AG20443 (cell line): ENCODE data around the gene TMEM168.
A peak's percentile ranks its signal among the peaks of the same experiment; 100 is the strongest.
"Not testable (repeated sequence)": the region's sequence is repeated elsewhere in the genome, so short reads cannot be mapped to it uniquely, and the experiment has no call there.

Source experiments
- DNase-seq: peaks from one replicate; pipeline ENCODE4 v3.0.0; 2012; ENCODE audit warnings: low spot score, mixed read lengths

The TMEM168 gene, protein sequence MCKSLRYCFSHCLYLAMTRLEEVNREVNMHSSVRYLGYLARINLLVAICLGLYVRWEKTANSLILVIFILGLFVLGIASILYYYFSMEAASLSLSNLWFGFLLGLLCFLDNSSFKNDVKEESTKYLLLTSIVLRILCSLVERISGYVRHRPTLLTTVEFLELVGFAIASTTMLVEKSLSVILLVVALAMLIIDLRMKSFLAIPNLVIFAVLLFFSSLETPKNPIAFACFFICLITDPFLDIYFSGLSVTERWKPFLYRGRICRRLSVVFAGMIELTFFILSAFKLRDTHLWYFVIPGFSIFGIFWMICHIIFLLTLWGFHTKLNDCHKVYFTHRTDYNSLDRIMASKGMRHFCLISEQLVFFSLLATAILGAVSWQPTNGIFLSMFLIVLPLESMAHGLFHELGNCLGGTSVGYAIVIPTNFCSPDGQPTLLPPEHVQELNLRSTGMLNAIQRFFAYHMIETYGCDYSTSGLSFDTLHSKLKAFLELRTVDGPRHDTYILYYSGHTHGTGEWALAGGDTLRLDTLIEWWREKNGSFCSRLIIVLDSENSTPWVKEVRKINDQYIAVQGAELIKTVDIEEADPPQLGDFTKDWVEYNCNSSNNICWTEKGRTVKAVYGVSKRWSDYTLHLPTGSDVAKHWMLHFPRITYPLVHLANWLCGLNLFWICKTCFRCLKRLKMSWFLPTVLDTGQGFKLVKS

DNA sequence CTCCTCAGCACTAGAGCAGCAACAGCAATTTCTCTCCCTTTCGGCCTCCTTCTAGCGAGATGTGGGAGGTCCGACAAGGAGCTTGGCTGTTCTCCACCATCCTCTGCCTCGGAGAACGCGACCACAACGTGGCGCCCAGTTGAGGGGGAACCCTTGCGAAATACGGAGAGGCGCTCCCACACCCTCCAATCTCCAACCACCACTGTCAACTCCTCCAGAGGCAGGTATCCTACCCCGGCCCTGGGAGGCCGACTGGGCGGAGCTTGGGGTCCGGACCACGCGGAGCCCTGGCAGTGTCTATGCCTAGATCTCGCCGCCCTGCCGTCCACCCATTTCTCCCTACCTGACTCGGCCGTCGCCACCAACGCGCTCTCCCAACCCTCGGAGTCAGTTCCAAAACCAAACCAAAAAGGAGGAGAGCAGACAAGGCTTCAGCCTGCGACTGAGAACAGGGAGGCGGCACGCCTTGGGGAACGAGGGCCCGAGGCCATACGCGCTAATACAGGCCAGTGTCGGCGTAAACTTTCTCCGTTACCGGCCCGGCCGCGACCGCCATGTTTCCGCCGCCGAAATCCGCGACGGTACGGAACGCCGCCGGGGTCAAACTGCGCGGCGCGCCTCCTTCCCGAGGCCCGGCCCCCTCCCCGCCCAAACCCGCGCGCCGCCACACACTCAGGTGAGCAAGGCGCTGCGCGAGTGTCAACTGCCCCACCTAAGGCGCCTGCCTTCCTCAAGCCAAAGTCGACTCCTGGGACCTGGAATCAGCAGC lies at the start of gene TMEM168:
TSS of gene TMEM168 (minus strand) at position 577 of the 769 bp plus-strand sequence. CDS start 5,568 bp downstream, outside the sequence.
- peak; percentile 90 for DNase-seq

DNA sequence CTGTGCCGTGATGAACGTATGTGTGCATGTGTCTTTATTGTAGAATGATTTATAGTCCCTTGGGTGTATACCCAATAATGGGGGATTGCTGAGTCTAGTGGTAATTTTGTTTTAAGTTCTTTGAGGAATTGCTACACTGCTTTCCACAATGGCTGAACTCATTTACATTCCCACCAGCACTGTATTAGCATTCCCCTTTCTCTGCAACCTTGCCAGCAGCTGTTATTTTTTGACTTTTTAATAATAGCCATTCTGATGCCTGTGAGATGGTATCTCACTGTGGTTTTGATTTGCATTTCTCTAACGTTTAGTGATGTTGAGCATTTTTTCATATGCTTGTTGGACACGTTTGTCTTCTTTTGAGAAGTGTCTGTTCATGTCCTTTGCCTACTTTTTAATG lies 45.7 kb upstream of the TMEM168 start:
- not testable (repeated sequence) for DNase-seq

DNA sequence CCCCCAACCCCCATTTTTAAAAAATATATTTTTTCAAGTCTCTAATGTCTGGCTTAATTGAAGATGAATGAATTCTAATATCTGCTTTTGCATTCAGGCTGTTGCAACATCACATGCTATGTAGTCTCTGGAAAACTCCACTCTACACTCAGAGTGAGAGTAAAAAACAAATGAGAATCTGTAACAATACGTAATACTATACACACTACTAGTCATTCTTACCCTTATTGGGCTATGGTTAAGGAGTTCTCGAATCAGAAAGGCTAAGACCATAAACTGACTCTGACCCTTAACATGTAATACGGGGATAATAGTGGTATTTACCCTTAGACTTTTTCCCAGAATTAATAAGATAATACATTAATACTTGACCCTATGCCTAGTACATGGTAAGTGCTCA lies 42.9 kb upstream of the TMEM168 start:
- no peak for DNase-seq

DNA sequence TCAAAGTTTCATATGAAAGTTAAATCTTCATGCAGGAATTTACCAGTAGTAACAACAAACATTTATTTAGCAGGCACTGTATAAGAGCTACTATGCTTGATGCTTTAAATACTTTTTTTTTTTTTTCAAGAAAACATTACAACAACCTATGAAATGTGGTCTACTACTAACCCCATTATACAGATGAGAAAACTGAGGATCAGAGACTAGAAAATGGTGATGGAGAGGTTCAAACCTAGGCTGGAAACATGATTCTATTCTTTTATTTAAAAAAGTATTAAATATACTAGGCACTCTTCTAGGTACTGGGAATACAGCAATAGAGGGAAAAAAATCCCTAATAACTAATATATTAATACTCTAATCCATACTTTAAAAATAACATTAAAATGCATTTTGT lies 40.6 kb upstream of the TMEM168 start:
- no peak for DNase-seq

DNA sequence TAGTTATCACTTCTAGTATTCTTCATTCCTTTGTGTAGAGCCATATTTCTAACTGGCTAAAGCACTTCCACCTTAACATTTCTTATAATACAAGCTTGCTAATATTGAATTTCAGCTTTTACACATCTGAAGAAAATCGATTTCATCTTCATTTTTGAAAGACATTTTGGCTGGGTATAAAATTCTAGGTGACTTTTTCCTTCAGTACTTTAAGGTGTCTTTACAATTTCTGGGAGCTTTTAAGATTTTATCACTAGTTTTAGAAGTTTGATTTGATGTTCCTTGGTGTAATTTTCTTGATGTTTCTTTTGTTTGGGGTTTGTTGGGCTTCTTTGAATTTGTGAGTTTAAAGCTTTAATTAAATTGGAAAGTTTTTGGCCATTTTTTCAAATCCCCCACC lies 38.5 kb upstream of the TMEM168 start:
- DNase-seq: no peak

DNA sequence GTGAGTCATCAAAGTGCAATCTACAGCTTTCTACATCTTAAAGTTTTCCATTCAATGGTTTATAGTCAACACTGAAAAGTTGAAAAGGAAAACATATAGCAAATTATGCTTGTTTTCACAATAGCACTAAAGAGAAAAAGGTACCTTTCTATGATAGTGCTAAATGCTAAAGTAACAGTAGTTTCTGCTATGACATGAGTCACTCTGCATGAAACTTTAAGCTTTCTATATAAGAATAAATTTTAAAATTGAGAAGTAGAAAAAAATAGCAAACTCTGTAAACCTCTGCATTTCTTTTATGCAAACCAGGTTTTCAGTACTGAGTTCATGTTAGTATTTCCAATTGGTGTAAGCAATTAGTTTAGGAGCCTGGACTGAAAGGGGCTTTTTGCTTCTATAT lies 31.2 kb upstream of the TMEM168 start:
- no peak for DNase-seq

DNA sequence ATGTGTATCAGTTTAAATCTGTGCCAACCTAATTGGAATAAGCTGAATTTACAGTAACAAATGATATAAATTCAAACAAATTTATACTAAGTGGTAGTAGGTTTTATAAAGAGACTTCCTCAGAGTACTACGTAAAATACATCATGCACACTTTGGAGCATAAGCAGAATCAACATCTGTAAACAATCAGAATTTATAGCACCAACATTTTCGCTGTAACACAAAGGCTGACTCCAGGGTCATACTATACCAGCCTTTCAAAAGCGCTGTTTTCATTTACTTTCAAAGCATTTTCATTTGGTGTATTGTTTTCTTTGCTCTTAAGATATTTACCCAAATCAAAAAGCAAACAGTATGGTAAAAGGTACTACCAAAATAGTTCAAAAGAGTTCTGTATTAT lies 29.3 kb upstream of the TMEM168 start:
- no peak for DNase-seq

DNA sequence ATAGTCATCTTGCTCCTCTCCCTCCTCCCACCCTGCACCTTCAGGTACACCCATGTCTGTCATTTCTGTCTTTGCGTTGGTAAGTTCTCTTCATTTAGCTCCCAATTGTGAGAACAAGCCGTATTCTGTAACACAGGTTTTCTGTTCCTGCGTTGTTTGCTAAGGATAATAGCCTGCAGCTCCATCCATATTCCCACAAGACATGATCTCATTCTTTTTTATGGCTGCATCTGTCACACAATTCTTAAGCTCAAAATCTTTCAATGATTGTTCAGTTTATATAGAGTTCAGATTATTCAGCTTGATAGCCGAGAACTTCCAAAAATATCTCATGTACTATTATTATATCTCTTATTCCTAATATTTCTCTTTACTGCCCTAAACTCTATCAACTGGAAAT lies 16.0 kb upstream of the TMEM168 start:
- DNase-seq: no peak

DNA sequence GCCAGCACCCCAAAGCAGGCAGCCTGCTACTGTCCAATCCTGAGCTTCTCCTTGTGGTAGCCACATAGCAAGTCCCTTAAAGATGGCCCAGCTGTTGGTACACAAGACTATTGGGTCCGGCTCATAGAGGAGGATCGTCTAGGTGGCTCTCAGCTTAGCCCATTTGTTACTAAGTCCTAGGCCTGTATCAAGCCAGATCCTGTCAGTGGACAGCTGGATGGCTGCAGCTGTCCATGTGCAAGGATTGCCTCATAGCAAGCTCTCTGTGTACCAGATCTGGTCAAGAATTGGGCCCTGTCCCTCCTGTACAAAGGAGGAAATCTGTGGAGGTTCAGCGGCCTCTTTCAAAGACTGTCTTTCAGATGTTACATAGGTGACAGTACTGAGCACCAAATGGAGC lies 12.2 kb upstream of the TMEM168 start:
- DNase-seq: no peak

DNA sequence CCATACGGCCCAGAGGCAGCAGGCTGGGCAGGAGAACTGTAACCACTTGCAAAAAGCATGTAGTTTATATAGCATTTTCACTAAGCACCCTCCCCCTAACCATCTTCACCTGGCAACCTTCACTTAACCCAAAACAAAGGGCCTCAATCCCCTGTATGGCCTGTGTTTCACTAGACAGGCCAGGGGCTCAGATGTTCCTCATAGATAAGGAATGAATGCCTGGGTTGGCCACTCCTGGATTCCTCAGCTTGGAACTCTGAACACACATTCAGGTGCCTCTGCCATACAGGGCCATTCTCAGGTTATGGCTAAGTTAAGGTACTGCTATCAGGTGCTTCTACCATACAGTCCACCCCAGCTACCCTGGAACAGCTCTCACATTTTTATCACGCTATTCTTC lies 10.3 kb upstream of the TMEM168 start:
- no peak for DNase-seq

DNA sequence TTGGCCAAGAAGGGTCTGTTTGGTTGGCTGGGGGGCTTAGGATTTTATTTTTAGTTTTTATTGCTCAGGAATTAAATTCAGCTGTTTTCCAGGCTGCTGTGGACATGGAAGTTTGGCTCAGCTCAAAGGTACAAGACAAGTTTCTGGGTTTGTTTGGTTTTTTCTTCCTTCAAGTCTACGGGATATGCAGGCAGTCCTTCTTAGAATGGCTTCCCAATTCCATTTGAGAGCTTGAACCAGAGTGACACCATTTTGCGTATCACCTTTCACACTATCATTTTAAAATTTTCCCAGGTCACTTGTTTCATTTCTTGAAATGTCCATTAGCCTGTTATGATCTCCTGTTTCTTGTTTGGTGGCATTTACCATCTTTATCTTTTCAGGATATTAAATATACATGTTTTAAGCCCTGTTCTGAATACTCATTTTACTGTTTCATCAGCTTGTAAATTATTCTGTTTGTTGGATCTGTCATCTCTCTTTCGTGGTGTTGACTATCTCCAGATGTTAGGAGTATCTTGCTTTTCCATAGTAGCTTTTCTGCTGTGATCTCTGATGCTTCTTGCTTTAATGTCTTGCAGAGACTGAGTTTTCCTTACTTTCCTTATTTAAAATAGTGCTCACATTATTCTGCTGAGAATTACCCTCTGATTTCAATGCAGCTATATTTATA lies 9.4 kb upstream of the TMEM168 start:
- no peak for DNase-seq

DNA sequence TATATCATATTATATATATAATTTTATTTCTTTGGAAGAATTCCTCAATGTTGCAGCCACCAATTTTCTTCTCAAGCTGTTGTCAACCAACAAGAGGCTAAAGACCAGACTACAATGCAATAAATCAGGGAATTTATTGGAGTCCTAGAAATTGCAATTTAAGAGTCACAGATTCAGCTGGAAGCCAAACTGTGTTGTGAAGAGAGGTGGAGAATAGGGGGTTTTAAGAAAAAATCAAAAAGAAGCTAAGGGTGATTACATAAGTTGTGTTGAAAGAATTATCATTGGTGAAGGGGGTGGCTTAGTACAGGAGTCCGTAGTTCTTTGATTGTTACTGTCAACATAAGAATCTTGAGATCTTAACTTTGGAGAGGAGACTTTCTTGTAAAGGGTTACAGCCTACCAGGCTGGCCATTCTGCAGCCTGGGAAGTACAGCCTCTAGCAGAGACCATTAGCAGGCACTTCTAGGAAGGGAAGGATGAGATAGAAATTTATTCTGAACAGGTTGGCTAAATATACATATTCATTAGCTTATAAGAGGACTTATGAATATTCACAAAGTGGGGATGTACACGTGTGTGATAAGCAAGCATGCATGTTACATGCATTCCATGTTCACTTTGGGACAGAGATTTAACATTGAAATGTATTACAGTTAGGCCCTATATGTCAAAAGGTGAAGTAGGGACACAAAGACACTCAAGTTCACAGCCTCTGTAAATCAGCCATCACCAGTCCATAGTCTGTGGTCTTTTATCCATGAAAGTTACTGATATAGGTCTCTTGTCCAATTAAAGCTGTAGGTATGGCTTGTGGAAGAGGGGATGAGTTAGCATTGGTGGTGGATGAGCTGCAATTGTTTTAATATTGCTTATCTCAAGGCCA lies 8.3 kb upstream of the TMEM168 start:
- no peak for DNase-seq

DNA sequence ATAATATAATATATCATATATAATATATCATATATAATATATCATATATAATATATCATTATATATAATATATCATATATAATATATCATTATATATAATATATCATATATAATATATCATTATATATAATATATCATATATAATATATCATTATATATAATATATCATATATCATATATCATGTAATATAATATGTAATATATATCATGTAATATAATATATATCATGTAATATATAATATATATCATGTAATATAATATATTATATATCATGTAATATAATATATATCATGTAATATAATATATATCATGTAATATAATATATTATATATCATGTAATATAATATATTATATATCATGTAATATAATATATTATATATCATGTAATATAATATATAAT lies 6.4 kb upstream of the TMEM168 start:
- not testable (repeated sequence) for DNase-seq

DNA sequence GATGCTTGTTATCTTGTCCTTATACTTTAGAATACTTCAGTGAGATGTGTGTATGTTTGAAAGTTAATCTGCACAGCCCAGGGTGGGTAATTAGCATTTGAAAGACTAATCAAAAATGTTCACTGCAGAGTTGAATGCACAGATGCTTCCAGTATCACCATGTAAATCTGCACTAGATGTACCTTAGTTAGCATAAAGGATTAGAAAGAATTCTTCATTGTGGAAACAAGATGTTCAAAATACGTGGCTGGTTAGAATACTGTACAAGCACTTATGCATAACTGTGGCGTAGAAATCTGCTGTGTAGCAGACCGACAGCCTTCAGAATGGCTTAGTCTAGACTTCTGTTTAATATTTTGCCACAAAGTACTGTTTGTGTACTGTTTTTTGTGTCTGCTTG lies 2.2 kb upstream of the TMEM168 start:
- no peak for DNase-seq

DNA sequence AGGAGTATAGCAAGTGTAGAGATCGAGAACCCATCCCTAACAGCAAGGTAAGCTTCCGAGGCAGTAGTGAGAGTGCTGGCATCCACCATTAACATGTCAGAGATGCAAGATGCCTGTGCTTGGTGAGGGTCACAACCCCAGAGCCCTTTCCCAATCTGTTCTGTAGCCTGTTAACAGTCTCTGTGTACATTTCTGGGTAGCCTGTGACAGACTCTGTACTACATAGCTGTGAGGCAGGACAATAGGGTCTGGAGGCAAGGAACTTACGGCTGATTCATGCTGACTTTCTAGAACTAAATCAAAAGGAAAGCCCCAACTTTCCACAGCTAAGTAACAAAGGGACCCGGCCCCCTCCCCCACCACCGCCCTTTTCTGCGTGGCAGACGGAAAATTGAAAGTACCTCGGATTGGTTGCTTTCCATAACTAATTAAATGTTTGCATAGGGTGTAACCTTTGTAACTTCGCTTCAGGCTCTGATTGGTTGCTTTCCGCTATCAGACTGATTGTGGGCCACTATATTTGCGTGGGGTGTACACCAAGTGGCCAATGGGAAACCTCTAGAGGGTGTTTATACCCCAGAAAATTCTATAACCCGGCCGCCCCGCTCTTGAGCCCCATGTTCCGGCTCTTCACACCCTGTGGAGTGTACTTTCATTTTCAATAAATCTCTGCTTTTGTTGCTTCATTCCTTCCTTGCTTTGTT lies 1.4 kb upstream of the TMEM168 start:
- no peak for DNase-seq

DNA sequence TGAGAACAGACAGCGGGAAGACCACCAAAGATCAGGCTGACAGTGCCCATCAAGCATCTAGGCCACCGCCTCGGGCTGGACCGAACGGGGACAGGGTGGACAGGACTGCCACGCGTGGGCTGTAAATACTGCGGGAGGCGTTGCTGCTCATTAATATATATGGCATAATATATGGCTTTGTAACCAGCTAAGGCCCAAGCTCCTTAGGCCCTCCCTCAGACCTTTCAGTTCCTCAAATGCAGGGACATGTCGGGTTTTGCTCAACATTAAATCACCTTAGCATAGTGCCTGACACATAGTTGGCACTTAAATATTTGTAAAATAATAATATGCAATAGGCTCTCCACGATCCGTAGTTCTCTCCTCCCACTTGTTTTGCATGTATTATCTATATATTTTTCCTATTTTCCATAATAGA lies 402 bp upstream of the TMEM168 start:
- no peak for DNase-seq

DNA sequence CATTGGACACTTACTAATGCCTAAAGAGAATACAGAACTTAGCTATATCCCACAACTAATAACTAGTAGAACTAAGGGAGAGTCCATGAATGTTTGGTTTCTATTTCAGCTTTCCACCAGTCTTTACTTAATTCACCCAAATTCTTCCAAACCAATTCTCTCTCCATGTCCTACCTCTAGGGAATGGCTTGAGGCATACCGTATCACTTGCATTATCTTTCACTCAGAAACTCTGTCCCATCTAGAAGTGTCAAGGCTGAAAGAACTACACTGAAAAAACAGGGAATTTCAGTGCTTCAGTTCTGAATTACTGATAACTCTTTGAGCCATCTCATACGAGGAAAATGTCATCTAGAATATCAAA lies 758 bp downstream of the TMEM168 start:
- peak; percentile 9 for DNase-seq

DNA sequence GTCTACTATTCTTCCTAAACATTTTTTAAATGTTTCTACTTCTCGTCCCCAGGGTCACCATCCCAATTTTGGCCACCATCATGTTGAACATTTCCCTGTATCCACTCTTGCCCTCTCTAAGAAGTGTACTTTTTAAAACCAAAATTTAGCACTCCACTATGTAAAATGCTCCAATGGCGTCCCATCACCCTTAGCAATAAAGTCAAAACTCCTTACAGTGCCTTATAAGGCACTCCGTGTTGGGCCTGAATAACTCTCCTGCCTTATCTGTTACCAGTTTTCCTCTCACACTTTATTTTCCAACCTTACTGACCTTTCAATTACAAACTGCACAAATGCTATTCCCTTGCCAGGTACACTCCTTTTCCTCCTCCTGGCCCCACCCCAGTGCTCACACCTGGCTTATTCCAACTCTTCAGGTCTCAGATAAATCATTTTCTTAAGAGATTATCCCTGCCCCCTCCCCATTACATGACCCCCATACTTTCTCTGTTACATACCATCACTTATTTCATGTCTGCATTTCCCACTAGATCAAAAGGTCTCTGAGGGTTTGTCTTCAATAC lies 1.3 kb downstream of the TMEM168 start:
- no peak for DNase-seq

DNA sequence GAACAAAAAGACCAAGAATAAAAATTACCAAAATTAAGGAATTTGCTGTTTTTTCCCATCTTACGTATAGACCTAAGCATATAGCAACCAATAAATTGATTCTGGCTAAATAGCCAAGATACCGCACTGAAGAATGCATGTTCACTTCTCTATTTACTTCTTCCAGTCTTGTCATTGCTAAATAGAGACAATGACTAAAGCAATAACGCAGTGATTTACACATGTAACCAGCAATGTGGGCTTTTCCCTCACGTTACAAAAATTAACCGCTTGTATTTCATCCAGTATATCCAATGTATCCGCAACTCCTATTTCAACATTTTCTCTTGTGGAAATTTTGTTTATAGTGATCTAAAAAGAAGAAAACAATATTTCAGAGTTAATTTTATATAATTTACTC lies 5.6 kb downstream of the TMEM168 start:
- DNase-seq: no peak

DNA sequence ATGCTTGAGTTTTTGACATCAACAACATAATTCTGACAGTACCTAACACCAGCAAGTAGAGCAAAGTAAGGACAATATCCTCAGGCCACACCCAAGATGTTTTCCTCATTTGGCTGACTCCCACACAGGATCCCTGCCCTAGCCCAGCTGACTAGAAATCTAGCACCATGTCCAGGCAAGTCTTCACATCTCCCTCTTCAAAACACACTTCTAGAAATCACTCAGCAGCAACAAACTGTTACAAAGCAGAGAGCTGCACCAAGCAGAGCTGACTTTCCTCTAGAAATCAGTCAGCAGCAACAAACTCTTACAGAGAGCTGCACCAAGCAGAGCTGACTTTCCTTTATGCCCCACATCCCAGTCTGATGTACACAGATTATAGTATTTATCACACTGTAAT lies 7.7 kb downstream of the TMEM168 start:
- DNase-seq: no peak
